NOMO-1 treated with dmso at 0.1 percent for 144 hours (cell line): ENCODE results near the gene ALPG.
"Not testable (repeated sequence)": the region's sequence is repeated elsewhere in the genome, so short reads cannot be mapped to it uniquely, and the experiment has no call there.

Source experiments
- DNase-seq: peaks from one replicate; lab custom pipeline; 2025; ENCODE audit not compliant: unreplicated experiment; lab: John Stamatoyannopoulos, UW

ALPG gene

DNA sequence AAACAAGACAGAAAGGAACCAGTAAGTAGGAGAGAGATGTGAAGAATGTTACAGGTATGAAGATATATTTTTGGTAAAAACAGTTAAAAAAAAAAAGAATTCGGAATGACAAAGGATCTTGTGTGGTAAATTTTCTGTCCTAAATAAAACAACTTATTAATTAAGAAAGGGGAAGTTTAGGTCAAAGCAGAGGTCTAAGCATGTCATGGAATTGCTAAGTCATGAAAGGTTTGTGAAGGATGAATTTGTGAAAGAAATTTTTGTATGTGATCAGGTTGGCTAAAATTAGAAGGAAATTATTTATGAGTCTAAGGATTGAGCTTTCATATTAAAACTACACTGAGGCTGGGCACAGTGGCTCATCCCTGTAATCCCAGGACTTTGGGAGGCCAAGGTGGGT lies 11.1 kb upstream of the ALPG start:
- DNase-seq, result no peak

DNA sequence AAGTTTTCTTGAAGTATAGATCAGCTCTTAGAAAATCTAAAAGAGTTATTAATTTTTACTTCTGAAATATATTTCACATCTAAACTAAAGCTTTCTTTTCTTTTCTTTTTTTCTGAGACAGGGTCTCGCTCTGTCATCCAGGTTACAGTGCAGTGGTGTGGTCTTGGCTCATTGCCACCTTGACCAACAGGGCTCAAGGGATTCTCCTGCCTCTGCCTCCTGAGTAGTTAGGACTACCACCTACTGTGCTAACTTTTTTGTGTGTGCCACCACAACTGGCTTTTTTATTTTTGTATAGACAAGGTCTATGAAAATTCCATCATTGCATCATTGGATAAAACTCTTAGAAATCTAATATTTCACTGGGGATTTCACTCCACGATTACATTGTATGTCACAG lies 10.0 kb upstream of the ALPG start:
- no peak for DNase-seq

DNA sequence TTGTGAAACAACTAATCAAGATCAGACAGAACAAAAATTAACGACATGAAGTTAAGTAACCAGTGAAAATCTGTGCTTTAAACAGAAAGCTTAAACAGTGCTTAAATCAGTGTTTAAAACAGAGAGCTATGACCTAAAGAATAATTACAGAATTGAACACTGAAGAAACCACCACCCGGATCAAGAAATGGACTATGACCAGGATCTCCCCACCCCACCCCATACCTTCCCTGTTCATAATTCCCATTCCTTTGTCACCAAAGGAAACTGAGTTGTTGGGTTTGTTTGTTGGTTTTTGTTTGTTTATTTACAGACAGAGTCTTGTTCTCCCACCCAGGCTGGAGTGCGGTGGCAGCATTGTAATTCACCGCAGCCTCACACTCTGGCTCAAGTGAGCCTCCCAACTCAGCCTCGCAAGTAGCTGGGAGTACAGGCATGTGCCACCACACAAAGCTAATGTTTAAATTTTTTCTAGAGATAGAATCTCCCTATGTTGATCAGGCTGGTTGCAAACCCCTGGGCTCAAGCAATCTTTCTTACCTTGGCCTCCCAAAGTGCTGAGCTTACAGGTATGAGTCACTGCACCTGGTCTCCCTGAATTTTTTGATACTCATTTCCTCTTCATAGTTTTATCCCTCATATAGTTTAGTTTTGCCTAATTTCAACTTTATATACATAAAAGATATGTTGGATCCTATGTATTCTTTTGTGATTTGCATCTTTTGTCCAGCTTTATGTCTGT lies 8.2 kb upstream of the ALPG start:
- no peak for DNase-seq

DNA sequence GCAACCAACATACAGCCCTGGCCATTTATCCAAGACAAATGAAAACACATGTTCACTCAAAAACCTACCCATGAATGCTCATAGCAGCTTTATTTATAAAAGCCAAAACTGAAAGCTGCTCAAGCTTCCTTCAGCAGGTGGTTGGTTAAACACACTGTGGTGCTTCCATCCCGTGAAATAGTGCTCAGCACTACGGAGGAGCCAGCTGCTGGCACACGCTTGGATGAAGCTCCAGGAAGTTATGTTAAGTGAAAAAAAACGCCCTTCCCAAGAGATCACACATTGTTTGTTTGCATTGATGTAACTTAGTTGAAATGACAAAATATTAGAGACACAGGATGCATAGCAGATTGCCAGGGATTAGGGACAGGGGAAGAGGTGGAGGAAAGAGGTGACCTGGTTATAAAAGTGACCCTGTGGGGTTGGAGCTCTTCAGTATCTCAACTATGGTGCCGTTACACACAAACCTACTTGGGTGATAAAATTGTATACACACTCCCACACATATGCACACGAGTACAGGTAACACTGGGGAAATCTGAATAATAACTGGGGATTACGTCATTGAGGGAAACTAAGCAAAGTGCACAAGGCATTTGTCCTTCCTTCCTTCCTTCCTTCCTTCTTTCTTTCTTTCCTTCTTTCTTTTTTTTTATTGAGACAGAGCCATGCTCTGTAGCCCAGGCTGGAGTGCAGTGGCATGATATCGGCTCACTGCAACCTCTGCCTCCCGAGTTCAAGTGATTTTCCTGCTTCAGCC lies 6.2 kb upstream of the ALPG start:
- no peak for DNase-seq

DNA sequence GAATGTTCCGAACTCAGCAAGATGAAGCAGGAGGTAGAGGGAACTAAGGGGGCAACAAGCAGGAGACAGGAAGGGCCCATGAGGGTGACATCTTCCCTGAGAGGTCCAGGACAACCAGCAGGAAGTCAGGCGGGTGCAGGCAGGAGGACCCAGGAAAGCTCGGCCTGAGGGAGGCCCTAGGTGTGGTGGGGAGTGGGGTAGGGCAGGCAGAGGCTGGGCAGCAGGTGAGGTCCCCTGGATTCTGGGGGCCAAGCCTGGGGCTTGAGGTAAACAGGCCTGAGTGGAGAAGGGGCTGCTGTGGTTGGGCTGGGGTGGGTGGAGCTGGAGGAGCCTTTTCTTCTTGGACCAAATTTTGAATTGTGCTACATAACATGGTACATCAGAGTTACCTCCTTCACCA lies 4.1 kb upstream of the ALPG start:
- DNase-seq, result no peak

DNA sequence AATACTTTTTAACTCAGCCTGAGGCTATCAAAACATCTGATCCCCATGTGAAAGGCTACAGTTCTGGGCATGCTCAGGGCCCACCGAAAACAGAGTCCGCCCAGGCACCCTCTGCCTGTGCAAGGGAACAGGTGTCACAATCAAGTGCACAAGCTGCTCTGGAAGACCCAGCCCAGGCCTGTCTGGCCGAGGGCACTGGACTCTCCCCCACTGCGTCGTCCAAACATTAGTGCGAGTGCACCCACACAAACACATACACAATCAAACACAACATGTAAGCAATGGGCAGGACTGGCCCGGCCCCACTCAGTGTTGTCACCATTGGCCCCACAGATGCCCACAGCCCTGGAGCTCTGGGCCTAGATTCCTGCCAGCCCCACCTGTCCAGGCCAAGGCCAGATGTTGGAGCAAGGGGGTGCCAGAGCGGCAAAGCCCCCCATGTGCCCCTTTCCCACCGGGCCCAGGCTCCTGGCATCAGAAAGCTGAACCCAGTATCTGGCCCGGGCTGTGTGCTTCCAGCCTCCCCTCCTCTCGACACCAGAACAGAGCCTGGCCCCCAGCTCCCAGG lies 617 bp upstream of the ALPG start:
- no peak for DNase-seq

DNA sequence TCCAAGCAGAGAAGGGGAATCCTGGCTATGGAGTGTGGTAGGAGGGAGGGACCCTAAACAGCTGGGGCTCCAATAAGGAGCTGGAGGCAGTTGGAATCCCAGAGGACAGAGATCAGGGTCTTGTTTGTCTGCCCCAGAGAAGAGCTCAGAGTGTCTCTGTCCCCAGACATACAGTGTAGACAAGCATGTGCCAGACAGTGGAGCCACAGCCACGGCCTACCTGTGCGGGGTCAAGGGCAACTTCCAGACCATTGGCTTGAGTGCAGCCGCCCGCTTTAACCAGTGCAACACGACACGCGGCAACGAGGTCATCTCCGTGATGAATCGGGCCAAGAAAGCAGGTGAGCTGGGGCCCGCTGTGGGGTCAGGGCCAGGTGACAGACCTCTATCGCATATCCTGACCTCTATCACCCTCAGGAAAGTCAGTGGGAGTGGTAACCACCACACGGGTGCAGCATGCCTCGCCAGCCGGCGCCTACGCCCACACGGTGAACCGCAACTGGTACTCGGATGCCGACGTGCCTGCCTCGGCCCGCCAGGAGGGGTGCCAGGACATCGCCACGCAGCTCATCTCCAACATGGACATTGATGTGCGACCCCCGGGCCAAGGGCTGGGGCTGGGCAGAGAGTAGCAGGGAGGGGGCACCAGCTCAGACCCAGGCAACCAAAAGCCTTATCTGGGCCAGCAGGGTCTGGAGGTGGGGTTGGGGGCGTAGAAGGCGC lies 945 bp downstream of the ALPG start:
- DNase-seq, result not testable (repeated sequence)

DNA sequence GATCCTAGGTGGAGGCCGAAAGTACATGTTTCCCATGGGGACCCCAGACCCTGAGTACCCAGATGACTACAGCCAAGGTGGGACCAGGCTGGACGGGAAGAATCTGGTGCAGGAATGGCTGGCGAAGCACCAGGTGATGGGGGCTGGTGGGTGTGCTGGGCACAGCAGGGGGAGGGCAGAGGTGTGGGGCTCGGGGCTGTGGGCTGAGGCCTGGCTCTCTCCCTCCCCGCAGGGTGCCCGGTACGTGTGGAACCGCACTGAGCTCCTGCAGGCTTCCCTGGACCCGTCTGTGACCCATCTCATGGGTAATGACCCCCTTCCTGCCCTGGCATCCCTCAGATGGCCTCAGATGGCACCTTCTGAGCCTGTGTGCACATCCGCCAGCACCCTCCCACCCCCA lies 1.6 kb downstream of the ALPG start:
- not testable (repeated sequence) for DNase-seq

DNA sequence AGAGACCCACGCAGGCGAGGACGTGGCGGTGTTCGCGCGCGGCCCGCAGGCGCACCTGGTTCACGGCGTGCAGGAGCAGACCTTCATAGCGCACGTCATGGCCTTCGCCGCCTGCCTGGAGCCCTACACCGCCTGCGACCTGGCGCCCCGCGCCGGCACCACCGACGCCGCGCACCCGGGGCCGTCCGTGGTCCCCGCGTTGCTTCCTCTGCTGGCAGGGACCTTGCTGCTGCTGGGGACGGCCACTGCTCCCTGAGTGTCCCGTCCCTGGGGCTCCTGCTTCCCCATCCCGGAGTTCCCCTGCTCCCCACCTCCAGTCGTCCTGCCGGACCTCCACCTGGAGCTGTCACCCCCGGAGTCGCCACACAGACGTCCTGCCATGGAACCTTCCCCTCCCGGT lies 3.0 kb downstream of the ALPG start:
- not testable (repeated sequence) for DNase-seq

DNA sequence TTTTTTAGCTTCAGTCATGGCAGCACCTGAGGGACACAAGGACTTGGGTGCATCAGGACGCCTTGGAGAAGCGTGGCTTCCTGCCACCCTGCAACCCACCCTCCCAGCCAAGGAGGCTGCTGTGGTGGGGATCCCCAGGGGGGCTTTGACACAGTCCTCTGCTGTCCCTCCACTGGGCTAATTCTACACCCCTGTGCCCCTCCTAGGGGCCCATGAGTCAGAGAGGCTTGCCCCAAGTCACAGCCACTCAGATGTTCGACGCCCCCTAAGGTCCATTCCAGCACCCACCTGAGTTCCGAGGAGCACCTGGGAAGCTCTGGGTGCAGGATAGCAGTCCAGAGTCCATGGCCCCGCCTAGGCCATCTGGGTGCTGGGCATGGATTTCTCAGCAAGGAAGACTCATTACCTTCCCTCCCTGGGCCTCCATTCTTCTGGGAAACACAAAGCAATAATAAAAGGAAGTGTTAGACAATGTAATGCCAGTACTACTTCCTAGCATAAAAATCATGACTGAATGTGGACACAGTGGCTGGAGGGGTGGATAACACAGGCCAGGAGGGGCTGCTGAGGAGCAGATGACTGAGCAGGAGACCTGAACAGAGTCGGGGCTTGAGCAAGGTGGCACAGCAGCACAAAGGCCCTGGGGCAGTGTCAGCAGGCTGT lies 3.7 kb downstream of the ALPG start:
- DNase-seq, result no peak

DNA sequence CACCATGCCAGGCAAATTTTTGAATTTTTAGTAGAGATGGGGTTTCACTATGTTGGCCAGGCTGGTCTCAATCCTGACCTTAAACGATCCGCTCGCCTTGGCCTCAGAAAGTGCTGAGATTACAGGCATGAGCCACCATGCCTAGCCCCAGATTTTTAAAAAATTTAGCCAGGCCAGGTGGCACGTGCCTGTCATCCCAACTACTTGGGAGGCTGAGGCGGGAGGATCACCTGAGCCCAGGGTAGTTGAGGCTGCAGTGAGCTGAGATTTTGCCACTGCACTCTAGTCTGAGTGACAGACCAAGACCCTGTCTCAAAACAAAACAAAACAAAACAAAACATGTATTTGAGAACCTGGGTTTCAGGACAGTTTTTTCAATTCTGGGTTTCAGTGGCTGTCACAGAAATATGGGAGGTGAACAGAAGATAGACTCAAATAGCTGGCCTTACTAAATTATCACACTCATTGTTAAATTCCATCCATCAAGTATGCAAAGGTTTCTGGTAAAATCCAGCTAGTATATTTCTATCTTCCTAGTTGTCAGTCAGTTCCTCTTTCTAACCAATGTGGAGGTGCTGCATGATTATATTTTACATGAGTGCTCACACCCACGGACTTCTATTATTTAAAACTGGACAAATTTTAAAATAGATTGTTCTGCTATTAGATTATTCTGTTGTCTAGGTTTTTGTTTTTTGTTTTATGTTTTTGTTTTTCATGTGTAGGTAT lies 5.4 kb downstream of the ALPG start:
- no peak for DNase-seq

DNA sequence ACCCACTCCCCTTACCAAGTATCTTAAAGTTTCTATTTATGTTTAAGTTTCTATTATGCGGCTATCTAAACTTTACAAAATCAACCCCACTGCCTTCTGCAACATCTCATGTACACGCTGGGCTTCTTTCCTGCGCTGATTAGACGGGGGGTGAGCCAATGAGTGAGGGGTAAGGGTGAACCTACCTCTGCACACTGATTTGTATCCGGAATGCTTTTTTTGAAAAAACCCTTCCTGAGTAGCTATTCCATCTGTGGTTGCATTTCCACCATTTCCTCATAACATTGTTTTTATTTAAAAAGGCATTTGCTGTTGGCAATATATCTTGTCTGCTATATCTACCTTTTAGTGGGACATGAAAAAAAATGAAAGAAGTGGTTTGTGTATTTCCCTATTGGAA lies 6.3 kb downstream of the ALPG start:
- DNase-seq, result no peak

DNA sequence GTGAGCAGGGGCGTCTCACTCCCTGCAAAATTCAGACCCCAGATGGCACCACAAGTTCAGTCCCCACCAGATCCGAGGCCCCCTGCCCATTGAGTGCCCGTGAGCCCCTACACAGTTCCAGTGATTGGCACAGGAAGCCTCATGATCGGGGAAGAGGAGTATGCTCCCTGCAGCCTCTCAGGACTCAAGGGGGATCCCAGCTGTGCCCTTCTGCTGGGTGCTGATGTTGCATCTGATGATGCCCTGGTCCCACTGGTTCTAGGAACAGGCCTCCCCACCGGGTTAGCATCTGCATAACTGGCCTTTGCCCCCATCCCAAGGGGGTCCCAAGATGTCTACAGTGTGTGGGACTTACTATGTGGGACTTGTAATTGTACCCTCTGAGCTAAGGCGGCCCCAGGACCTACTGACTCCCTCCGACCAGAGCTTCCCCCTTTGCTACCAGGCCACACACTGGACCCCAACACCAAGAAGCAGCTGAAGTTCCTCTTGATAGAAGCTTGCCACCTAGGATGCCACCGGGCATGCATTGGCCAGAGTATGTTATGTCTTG lies 8.6 kb downstream of the ALPG start:
- no peak for DNase-seq

DNA sequence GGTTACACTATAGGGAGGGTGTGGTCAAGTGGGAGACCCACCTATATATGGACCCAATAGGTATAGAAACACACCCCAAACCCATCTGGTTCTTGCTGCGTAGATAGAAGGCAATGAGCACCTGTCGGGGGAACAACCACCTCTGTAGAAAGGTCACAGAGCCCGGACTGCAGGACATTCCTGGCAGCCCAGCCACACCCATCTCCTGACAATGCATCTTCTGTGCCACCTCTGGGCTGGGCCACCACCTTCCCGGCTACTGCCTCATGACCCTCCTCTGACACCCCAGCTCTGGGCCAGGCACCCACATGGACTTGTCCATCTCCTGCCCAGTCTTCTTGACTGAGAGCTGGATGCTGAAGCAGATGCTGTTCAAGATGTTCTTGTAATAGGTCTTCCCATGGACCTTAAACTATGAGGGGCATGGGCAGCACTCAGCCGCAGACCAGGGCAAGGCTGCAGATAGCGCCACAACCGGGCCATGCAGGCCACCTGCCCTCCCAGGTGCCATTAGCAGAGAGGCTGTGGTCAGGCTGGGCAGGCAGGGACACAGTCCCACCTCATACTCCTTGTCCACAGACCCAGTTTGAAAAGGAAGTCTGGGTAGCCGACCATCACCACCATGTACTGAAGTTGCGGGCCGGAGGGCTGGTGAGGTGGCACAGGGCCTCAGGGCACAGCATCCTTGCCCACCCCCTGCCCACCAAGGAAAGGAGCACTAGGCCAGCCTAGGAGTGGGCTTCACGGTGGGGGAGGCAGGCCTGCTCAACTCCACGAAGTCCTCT lies 9.3 kb downstream of the ALPG start:
- DNase-seq, result no peak

DNA sequence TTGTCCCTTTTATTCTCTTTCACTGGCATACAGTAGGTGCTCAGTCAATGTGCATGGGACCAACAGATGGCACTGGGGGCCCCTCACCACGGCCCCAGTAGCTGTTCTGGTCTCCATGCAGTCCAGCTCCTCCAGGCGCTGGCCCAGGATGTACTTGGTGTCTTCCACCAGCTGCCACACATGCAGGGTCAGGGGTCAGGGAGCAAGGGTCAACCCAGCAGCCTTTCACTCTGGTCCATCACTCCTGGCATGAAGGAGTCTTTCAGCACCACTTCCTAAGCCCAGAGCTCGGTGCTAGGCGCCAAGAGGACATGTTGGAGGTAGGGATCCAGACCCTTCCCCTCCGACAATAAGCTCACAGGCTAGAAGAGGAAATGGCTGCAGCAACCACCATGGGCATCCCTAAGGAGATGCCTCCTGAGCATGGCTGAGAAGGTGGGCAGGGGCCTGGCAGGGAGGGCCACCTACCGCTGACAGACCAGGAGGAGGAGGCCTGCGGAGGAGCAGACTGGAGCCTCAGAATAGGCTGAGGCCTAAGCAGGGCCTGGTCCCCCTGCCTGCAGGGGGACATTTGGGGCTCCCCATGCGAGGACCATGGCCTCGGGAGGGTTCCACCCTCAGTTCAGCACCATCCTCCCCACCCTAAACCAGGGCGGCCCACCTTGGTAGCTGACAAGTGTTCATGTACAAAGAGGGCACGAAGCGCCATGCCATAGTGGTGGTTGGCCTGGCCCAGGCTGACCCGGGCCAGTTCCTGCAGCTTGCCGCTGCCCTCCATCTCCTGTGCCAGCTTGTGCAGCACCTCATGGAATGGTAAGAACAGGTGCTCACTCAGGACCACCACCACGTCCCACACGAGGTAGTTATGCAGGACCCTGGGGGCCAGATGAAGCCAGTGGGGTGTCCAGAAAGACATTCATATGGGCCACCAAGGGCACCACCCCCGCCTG lies 10.2 kb downstream of the ALPG start:
- DNase-seq, result no peak

DNA sequence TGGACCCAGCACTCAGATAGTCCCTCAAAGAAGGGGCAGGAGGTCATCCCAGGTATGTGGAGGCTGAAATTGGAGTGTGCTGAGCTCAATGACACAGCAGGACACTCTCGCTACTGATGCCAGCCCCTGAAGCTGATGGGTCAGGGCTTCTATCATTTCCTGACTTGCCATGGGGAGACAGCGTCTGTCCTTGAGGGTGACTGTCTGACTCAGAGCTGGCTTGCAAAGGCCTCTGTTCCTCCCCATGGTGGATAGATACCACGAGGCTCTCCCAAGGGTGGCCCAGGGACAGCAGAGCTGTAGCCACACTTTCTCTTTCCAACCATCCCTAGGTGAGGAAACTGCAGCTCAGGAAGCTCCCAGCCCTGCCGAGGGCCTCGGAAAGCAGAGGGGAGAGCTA lies 10.8 kb downstream of the ALPG start:
- DNase-seq, result no peak

DNA sequence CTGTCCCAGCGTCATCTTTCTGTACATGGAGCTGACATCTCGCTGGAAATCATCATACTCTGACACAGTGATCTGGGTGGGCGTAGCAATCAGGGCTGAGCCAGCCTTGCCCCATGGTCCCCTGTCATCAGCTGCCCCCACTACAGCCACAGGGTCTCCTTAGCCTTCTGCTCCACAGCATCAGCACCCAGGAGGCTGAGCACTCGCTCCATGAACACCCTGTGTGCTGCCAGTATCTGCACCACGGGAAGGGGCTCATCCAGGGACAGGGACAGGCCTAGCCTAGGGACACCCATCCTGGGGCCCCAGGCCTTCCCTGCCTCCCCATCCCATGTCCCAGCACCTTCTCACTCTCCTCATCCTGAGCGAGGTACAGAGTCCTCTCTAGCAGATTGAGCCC lies 11.4 kb downstream of the ALPG start:
- DNase-seq, result no peak

DNA sequence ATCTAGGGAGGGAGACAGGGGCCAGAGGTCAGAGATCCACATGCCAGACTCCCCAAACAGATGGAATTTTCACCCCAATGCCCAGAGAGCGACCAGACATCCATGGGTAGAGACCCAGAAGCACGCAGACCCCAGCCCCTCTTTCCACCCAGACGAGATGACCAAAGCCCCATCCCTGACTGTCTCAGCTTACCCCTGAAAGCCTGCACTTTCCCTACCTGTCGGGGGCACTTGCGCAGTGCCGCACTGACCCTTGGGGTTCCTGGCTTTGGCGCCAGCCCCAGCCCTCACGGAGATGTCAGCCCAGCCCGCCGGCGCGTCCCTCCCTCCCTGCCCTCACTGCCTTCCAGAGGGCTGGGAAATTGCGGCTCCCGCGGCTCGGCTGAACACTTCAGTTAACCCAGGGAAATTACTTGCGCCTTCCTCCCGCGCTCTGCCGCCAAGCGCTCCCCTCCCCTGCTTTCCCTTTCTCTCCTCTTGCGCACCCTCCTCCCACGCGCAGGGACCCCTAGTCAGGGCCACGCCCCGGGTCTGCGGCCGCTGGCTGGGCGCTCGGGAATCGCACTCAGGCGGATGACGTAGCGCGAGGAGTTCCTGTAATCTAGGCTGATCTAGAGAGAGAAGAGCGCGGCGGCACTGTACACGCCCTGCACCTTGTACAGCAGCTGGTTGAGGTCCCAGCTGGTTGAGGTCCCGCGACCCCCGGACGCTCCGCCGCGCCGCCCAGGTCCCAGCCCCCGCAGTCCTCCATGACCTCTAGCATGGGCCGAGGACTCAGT lies 12.0 kb downstream of the ALPG start:
- DNase-seq, result no peak
